Sciatic nerve (tissue), 2 donors: ENCODE results near the gene LRIG3. TPM values are rescaled to one million over a fixed set of nuclear protein-coding genes. Genes with fewer than 3 reads are reported as not detected.

Source experiments
- ATAC-seq: fragments of 200-7000 bp; cut with Tn5 transposase; one replicate; pipeline ENCODE4 v1.9.1; 2020; ENCODE audit warnings: mild to moderate bottlenecking, moderate library complexity
- DNase-seq: peaks from one replicate; pipeline ENCODE4 v3.0.0-alpha.2; 2020; ENCODE audit warnings: low spot score
- intact Hi-C: fragments of 100-400 bp; cut with DNase I; formaldehyde crosslinking; loops from one replicate; pipeline ENCODE4 v1.14.2; 2022
- total RNA-seq: library from RNA; stranded (reverse); fragmentation: NEBNext Ultra II Directional; extraction: Animal tissue kit (Norgen Biotek cat#: 25700); gene quantifications from one replicate; pipeline ENCODE4 v1.2.1, GENCODE V29; 2021
- donor health status: DM: no; HTN: no; CAD: no.
- donor health status: DM: no; HTN: no; CAD: no.

The LRIG3 gene
- total RNA-seq, 1 donor from 2014 or later, result 54.2 TPM

DNA sequence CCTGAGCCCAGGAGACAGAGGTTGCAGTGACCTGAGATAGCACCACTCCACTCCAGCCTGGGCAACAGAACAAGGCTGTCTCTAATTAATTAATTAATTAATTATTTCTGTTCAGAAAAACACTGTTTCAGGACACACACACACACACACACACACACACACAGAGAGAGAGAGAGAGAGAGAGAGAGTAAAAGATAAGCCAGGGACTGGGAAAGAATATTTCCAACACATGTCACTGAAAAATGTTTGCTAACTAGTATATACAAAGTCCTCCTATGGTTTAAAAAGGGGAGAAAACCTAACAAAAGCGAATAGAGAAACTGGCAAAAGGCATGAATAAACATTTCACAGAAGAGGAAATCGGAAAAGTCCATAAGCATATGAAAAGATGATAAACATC is 18.1 kb upstream of the LRIG3 start:
- DNase-seq (no peak), ATAC-seq (no peak)
- intact Hi-C loops, result no loop called here

DNA sequence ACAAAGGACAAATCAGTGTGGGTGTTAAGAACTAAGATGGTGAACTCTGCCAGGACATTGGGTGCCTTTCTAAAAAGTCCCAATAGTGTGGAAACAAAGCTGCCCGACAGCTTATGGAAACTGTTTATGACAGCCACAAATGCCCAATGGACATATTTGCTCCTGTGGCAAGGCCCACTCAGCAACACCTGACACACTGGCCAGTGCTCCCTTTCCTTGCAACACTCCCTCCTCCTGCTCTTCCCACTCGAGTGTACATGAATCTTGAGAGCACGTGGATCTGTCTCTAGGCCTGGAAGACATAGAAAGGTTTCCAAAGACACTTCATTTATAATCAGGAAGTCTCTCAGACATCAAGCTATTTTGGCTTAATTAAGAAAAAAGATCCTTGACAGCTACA is 14.2 kb upstream of the LRIG3 start:
- DNase-seq (no peak), ATAC-seq (no peak)
- intact Hi-C loops, result no loop called here

DNA sequence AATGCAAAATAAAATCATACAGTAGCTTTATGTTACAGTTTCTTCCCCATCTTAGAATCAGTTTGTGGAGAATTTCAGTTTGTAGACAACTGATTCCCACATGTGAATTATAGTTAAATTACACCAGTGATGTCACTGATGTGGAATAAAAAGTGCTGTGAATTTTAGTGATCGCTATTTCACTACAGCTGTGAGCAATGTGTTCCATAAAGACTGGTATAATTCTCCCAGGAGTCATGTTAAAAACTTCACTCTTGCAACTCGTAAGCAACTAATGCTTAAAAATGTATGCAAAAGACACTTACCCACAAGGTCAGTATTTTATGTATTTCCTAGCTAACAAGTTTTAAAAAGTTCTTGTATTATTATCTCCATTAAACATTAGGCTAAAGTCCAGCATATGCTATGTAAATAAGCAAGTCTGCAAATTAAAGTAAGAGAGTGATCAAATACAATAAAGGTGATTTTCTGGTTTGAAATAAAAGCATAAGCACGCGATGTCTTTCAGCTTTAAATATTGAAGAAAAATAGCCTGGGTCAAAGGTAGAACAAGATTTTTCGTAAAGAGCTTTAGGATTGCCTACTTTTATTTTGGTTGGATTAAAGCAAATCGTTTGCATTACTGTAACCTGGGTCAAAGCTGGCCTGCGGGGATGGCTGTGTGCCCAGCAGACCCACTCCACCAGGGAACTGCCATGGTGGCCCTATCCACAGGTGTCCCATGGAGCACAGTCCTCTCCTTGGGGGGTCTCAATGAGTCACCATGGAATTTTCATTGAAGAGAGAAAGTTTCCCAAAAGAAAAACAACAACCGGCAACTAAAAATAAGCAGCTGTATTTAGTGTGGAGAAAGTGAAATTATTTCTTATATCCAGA is 12.7 kb upstream of the LRIG3 start:
- ATAC-seq (no peak), DNase-seq (no peak)
- intact Hi-C loops, result no loop called here

DNA sequence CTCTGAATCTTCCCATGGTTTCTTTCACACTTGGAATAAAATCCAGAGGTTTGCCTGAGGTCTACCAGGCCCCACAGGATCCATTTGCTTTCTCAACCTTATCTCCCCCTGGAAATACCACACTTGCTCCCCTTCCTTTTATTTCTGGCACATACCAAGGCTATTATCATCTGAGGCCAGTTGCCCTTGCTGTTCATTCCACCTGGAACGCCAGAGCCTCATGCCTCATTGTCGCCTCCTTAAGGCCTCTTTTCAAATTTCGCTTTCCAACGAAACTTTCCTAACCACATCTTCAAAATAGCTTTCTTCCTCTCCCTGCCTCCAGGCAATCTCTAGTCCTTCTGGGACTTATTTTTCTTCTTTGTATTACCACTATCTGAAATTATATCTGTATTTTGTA is 11.2 kb upstream of the LRIG3 start:
- no peak for ATAC-seq
- intact Hi-C loops, result no loop called here
- DNase-seq, result no peak

DNA sequence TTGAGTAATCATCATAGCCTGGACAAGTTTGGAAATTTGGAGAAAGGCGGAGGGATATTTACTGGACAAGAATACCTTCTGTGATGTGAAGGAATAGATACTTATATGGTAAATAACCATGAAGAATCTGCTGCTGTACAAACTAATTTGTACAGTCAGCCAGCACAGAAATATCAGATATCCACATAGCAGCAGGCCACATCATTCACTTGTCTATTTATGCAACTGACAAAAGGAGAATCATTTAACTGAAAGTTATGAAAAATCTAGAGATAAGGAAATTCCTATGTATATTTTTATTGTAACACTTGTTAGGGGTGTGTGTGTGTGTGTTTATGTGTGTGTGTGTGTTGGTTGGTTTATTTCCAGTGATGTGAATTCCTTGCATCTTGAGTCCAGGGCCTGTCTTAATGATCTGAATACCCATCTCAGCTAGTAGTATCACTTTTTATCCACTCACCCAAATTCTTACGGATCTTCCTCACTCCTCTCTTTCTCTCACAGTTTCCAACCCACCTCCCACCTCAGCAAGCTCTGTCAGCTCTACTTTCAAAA is 10.5 kb upstream of the LRIG3 start:
- ATAC-seq (no peak), DNase-seq (no peak)
- intact Hi-C loops, result no loop called here

DNA sequence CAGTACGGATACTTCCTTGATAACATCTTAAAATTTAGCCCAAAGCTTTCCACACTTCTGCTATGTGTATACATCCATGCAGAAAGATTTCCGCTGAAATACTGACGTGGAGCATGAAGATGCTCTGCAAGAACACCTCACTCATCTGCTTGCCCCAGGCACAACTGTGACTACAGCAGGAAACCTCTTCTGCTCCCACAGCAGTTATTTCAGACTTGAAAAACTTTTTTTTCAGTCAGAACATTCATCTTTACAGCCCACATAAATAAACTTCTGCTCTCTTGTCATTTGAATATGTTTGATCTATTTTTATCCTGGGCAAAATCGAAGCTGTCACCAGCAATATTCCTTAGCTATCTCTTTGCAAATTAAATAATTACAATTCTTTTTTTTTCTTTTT is 6.8 kb upstream of the LRIG3 start:
- intact Hi-C loops, result no loop called here
- DNase-seq, result no peak
- ATAC-seq, result no peak

DNA sequence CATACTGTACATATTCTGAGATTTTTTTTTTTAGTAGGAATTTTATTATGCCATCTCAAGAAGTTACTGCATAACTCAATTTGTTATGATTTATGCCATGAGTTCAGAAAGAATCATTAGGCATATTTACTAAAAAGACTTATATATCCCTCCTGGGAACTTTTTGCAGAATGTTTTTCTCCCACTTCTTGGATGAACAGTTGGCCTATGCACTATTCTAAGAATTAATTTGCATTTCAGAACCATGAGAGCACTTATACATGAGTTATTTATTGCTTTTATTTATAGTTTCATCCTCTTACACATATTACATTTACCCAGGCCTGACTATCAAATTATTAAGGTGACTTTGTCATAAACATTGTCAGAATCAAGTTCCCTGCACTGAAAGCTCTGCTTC is 6.3 kb upstream of the LRIG3 start:
- ATAC-seq, result no peak
- no peak for DNase-seq
- intact Hi-C loops, result no loop called here

DNA sequence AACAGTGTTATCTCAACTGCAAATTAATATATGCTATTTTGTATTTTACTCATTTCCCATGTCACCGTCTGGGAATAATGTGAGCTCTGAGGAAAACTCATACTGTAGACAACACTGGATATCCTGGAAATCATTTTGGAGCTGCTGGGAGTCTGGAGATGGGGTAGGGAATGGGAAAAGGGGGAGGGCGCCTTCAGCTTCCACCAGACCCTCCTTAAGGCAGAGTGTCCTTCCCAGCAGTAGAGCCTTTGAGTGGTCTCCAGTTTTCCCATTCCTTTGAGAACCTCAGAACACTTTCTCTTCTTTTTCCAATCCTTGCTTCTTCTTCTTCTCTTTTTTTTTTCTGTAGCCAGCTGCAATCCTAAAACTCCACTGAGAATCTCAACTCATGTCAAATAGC is 5.4 kb upstream of the LRIG3 start:
- ATAC-seq (no peak), DNase-seq (no peak)
- intact Hi-C loops, result no loop called here

DNA sequence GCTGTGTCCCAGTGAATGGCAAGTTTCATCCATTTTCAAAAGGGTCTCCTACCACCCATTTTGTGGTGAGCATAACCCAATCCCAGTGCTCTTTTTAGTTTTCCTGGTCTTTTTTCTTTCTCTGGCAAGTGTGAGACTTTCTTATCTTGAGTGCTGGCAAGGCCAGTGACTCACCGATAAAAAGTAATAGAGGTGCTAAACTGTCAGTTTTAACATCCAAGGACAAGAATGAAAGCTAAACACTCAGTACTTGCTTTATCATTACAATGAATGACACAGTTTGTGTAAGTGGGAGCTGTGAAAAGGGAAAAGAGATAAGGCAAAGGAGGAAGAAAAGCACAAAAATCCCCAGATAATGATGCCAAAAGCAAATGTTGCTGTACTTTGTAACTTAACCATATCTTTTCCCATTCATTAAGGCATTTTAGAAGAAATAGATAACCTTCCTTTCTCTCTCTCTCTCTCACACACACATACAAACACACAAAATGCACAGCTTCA is 4.9 kb upstream of the LRIG3 start:
- ATAC-seq, result no peak
- intact Hi-C loops, result no loop called here
- DNase-seq, result no peak

DNA sequence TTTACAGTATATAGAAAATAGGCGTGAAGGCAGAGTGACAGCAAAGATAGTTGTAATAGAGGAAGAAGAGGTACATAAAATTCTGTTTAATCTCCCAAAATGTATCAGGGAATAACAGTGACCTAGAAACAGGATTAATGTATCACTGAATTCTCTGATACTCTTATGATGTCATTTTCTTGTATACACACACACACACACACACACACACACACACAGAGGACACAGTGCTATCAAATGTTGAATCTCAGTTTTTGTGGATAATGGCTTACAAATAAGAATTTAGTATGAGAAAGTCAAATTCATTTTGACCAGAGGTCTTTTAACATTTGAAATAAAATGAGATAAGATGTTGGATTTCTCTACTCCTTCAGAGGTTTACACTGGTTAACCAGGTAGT is 4.3 kb upstream of the LRIG3 start:
- ATAC-seq (no peak), DNase-seq (no peak)
- intact Hi-C loops, result no loop called here

DNA sequence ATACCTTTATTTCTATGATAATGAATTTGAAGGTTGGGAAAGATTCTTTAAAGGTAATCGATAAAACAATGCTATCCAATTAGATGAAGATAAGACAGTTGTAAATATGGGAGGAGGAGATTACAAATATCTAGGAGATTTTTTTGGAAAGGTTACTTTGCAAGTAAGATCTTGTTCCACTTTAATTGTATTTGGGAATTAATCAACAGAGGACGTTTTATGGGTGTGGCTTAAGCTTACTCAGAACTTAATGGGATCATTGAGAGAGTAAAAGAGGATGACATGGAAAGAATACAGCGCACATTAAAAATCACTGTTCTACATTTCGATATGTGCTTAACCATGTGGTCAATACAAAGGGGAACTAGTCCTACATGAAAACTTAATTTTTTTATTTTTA is 3.5 kb upstream of the LRIG3 start:
- no peak for DNase-seq
- no peak for ATAC-seq
- intact Hi-C loops, result no loop called here

DNA sequence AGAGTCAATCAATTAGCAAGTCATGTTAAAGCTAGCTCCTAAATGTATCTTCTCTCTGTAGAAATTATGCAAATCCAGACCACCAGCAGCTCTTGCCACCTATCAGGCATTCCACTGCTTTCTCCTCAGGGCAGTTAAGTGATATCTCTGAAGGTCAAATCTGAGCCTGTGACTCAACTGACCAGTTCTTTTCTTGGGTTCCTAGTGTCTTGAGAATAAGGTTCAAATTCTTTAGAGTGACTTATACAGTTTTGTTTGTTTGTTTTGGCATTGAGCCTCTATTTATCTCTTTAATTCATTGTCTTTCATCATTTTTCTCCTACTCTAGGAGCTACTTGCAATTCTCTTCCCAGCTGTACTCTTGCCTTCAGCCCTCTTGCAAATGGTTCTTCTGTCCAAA is 2.5 kb upstream of the LRIG3 start:
- ATAC-seq (no peak), DNase-seq (no peak)
- intact Hi-C loops, result no loop called here

DNA sequence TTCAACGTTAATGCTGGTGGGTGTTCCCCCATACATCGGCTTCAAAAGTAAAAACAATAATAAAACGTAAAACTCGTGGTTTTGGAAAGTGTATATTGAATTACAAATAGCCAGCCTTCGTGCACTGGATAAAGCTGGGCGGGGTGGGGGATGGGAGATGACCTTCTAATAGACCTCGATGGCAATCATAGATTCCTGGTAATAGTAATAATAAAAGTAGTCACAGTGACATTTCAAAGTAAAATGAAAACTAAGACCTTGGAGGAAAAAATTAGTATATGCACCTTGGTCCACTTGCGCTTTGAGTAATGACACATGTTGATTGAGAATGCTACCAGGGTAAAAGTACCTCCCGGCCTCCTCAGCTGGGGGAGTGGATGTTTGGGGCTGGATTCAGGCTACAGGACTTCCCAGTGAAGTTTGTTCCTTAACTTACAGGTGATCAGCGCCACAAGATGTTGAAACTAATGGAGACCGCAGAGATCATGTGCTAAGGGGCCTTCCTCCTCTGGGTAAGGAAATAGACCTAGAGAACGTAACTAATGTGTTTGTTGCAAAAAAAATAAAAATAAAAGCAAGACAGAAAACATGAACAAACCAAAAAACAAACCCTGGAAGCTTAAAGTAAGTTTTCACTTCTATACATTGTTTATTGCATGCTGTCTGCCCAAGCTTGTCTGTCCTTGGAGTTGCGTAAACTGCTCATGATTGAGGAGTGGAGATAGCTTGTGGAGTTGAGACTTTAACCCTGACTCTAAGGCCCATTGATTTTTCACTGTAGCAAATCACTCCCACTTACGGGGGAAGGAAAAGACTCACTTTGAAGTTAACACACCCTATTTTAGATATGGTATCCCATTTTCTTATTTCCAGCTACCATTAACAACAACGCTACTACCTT is 907 bp upstream of the LRIG3 start:
- peak; percentile 66 for DNase-seq
- no peak for ATAC-seq
- intact Hi-C loops, result no loop called here

DNA sequence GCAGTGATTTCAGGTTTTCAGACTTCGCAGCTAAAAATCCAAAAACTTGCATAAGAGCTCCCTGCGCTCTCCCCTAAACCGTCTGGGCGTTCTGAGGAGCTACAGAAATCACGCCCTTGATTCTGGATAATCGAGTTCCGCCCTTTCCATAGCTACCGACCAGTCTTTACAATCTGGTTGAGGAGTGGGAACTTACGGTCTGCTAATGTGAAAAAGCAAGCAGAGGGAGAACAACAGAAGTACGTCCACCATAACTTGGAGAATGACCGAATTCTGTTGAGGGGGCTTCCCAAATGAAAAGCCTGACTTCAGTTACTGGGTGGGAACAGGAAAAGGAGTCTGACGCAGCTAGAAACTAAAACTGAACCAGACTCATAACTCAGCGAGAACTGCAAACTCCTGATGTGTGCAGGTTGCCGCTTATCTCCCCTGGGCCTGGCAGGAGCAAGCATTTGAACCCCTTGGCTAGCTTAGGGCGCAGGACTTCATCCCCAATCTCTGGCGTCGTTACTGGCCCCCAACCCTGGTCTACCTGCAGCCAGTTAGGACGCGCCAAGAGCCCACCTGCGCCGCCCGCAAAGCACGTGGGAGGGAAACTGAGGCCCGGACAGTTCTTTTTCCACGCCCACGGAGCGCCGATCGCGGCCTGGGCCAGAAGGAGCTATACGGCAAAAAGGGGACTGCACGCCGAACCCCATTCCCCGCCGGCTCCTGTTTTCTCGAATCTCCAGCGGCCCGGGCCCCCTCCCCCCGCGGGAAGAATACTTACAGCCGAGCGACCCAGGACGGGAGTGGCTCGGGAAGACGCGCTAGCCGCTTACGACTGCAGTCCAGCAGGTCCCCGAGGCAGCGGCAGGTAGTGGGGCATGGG is 838 bp downstream of the LRIG3 start:
- peak; percentile 31 for ATAC-seq
- intact Hi-C loops, result no loop called here
- peak; percentile 74 for DNase-seq

DNA sequence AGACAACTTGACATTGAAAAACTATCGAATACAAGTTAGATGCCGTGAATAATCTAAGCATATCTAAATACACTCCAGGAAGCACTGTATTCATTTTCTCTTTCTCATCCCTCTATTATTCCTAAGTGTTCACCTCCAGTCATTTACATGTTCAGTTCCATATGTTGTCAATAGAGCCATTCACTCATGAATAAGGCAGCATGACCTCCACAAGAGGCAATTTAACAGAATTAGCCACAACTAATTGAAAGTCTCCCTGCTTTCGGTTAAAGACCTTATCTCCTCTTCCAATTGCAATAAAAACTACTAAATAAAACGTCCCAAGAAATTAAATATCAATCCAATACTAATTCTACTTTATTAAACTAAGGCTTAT is 1.8 kb downstream of the LRIG3 start:
- intact Hi-C loops, result no loop called here
- ATAC-seq (no peak), DNase-seq (no peak)

DNA sequence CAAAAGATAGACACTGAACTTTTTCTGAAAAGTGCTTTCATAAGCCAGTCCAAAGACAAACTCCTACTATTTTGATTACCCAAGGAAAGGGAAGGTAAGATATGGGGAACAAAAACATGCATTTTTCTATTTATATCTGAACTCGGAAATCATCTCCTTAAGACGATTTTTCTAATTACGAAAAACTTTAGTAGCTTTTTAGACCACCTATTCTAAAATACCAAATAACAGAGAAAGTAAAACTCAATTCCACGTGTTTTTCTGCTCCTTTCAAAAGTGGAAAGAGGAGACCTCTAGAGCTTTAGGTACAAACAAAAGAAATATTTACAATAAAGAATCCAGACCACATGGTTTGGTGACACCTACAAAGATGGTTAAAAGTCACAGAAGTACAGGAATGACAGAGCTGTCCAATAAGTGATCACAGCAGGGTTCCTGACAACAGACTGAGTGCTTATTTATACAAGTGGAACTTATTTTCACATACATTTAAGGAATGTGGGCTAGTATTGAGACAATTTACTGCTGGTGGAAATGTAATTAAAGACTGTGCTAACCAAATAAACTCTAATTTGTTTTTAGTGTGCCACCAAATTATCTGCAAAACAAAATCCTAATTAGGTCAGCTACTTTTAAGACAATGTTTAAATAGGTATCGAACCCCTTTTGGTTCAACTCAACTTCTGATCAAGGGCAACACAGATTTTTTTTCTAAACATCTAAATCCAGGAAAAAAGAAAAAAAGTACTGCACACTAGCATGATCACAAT is 2.4 kb downstream of the LRIG3 start:
- intact Hi-C loops, result no loop called here
- DNase-seq, result no peak

DNA sequence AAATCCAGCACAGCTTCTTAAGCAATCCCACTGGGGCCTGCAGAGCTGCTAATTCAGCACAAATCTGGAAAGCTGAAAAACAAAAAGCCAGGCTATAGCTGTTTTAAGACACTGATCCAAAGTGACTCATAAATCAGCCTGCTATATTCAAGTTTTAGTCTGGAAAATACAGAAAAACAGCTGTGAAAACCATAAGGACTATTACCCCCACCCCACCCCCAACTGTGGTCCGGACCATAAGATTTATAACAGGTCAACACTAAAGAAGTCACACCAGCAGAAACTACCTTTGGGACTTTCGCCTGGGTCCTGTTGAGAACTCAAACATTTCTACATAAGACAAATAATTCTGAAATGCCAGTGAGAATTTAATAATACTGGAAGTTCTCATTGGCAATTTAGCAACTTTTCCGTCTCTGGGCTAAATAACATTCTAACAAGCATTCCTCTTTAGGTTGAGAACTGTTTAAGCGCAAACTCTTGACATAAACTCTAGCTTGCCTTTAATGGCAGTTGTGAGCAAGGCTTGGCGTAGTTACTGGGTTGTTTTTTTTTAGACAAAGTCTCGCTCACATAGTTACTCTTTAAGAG is 3.3 kb downstream of the LRIG3 start:
- intact Hi-C loops, result no loop called here
- ATAC-seq (no peak), DNase-seq (no peak)

More for the DNA sequence above, 2.4 kb downstream of the LRIG3 start:
- no peak for ATAC-seq

DNA sequence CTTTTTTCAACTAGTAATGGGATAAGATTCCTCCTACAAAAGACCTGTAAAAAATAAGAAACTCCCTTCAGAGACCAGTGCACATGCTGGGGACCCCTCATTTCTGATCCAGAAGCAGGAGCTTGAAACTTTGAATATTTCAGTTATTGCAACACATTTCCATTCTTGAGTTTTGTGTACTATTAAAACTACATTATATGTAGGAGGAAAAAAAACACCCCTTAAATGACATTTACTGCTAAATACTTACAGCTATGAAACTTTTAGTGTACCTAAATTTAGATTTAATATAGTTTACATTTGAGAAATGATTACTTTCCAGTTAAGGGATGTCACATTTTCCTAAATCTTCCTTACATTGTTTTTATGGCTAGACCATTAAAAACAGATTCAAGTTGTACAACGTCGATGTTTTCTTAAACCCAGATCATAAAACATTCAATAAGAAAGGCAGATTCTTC is 4.1 kb downstream of the LRIG3 start:
- no peak for DNase-seq
- intact Hi-C loops, result no loop called here
- no peak for ATAC-seq
